ENCODE data around the gene CRYBA1.

The CRYBA1 gene

GRCh38 chr17:29283961-29284360 is 37.3 kb downstream of the CRYBA1 start:
- no peak for DNase-seq

- no peak for DNase-seq
These were observed 43.2 kb downstream of the CRYBA1 start for GRCh38 chr17:29289852-29290251.

GRCh38 chr17:29291163-29291752 is 44.6 kb downstream of the CRYBA1 start:
- DNase-seq = peak; percentile 84 to 90

- DNase-seq = peak; percentile 24 to 32
These were observed 45.7 kb downstream of the CRYBA1 start for GRCh38 chr17:29292071-29292991.

DNA sequence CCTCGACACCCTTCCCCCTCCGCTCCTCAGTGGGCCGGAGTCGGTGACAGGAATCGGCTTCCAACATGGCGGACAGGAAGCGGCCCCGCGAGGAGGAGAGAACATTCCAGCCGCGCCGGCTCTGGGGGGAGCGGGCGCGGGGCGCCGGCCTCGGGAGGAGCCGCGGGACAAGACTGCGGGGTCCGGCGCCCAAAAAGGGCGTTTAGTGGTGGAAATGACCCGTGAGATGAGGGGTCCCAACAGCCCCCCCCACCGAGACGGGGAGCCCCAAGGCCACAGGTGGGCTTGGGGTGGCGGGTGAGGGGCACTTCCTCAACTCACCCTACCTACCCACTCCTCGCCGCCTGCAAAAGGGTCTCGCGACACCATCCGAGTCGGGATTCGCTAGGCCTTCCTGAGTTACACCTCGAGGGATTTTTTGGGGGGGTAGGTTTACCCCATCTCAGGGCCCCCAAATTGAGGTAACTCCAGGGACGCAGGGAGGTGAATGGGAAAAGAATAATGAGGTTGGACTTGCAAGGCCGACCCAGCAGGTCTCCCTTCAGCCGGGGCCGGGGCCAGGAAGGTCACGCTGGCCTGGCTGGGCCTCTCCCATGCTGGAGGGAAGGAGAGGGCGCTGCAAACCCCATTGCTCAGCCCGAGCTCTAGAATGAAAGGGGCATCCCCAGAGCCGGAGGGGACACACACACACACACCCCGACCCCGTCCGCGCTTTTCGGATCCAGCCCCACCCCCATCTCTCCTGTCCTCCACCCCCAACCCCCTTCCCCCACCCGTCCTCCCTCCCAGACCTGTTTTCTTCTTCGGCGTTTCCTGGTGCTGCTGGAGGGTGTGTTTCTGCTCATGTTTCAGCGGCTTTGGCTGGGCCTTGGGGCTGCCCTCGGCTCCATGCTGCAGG is 46.6 kb downstream of the CRYBA1 start:
- peak; percentile 41 to 44 for DNase-seq

DNA sequence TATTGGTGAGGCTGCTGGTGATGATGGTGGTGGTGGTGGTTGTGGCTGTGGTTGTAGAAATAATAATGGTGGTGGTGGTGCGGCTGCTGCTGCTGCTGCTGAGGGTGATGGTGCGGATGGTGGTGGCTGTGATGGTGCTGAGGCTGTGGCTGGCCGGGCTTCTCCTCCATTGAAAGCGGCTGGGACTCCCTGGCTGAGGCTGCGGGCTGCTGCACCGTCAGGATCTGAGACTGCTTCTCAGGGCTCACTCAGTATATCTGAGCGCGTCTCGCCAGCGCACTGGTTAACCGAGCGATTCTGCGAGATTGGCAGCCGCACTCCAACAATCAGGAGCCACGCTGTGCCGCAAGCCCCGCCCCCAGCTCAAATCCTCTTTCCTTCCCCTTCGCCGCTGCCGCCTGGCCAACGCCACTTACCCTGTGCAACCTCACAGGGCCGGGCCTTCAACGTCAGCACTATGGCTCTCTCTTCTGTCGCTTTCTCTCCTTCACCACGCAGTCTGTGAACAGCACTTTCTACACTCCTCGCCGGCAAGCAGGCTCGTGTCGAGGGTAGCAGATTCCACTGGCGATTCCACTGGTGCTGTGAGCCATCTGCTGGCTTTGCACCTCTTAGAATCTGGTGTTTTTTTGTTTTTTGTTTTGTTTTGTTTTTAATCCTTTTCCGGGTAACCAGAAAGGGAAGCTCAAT is 47.4 kb downstream of the CRYBA1 start, which contains the start of gene NUFIP2:
Gene NUFIP2, minus strand, starts transcription at position 259 of the 690 bp plus-strand sequence. Its CDS starts 89 bp downstream, at position 170.
- DNase-seq = peak; percentile 98

DNA sequence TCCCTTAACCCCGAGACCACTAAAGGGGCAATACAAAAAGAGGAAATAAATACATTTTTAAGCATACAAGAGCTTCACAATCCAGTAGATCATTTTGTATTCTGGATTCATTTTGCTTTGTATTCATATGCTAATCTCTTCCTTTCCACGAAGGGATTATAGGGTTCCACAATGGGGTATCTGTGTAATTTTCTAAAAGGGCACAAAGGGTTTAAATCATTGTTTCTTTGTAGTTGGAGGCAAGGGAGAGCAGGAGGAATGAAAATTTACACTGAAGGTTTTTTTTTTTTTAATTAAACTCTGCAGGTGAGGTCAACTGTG is 47.9 kb downstream of the CRYBA1 start:
- peak in 1 of 2 experiments; percentile 82 for DNase-seq

GRCh38 chr17:29295420-29295819 is 48.8 kb downstream of the CRYBA1 start:
- no peak for DNase-seq

DNA sequence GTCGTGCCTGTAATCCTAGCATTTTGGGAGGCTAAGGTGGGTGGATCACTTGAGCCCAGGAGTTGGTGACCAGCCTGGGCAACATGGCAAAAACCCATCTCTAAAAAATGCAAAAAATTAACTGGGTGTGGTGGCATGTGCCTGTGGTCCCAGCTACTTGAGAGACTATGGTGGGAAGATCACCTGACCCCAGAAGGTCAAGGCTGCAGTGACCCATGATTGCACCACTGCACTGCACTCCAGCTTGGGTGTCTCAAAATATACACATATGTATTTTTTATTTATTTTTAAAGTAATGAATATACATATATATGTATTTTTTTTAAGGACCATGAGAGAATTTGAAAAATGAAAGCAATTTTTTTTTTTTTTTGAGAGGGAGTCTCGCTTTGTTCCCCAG is 52.4 kb downstream of the CRYBA1 start:
- DNase-seq = no peak

- no peak for DNase-seq
These were observed 56.7 kb downstream of the CRYBA1 start for GRCh38 chr17:29303386-29303785.
